ENCODE results near the gene ZFYVE21. TPM values are rescaled to one million over a fixed set of nuclear protein-coding genes. Genes with fewer than 3 reads are reported as not detected.
"Not testable (repeated sequence)": the region's sequence is repeated elsewhere in the genome, so short reads cannot be mapped to it uniquely, and the experiment has no call there.

Gene ZFYVE21
- total RNA-seq, 1 experiment from 2014 or later = 45.3 TPM

DNA sequence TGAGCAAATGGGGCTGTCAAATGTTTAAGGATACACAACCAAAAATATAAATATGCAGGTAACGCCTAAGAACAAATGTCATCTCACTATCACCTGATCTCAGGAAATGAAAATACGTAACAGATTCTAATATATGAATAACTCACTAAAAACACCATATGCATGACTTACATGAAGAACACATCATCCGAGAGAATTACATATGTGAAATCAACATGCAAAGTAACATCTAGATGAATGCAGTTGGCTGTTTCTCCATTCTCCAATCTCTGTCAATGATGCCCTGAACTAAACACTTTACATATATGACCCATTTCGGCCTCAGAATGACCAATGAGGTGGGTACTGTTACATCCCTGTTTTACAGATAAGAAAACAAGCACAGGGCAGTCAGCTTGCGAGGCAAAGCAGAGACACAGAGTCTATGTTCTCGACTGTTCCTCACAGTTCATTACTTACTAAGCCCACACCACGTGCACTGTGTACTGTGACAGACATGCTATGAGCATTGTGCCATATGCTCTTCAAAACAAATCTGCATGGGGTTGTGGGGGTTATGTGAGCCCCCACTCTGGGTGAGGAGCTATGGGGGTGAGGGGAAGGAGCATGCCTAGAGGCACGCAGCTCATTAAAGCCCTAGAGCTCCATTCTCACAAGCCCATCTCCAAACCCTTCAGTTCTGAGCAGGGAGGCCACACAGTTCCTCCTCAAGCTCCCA lies 42.6 kb downstream of the ZFYVE21 start:
- no peak for DNase-seq (ENCODE audit: low read depth)

DNA sequence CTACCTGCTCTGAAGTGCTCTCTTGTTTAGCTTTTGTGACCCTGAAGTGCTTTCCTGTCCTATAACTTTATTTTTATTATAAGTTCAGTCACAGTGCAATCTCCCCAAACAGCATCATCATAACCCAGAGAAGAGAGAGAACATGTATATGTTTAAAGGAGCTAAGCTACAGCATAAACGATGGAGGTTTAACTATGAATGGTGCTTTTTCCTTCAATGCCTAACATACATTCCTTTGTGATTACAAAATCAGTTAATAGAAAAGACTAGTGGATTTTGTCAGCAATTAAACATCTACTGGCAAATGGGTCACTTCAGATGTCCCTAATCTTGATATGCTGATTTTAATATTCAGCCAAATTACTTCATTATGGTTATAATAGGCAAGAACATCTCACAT lies 46.4 kb downstream of the ZFYVE21 start:
- no peak for DNase-seq (ENCODE audit: low read depth)

DNA sequence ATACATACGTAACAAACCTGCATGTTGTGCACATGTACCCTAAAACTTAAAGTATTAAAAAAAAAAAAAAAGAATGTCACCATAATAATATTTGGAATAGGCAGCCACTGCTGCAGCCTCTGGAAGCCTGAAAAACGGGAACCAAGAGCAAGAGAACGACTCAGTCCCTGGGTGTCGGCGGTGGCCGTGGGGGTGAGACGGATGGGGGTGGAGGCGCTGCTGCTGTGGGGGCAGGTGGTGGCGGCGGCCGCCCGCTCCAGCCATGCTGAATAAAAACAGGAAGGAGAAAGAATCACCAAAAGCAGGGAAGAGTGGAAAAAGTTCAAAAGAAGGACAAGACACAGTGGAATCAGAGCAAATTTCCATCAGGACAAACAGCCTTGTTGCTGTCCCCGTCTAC lies 46.9 kb downstream of the ZFYVE21 start:
- DNase-seq (ENCODE audit: low read depth) = no peak

DNA sequence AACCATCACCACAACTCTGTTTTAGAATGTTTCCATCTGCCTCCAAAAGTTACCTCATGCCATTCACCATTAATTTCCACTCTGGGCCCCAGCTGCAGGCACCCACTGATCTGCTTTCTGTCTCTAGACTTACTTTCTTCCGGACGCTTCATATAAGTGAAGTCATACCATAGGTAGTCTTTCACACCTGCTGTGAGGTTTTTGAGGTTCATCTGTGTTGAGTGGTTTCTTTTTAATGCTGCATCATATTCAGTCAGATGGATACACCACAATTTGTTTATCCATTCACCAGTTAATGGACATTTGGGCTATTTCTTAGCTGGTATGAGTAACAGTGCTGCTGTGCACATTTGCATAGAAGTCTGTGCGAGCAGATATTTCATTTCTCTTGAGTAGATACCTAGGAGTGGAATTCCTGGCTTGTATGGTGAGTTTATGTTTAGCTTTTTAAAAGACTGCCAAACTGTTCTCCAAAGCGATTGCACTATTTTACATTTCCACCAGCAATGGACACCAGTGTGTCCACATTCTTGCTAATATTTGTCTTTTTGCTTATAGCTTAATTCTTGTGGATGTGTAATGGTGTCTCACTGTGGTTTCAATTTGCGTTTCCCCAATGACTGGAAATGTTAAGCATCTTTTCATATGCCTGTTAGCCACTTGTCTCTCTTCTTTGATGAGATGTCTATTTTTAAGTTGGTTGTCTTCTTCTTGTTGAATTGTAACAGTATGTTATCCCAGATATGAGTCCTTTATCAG lies 48.3 kb downstream of the ZFYVE21 start:
- DNase-seq (ENCODE audit: low read depth) = no peak

DNA sequence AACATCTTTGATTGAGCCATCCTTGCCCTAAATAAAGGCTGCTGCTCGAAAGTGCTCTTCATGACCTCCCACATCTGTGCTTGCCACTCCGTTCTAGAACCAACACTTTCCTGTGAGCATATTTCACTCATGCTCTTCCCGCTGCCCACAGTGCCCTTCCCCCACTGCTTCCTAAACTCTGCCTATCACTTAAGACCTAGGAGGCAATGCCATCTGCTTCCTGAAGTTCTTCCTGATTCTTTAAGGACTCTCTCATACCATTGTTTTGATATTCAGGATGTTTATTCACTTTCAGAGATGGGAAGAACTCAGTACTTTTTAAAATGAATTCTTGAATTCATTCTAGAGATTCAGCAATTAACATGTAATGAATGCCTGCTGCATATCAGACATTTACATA lies 49.9 kb downstream of the ZFYVE21 start:
- DNase-seq (ENCODE audit: low read depth) = no peak

DNA sequence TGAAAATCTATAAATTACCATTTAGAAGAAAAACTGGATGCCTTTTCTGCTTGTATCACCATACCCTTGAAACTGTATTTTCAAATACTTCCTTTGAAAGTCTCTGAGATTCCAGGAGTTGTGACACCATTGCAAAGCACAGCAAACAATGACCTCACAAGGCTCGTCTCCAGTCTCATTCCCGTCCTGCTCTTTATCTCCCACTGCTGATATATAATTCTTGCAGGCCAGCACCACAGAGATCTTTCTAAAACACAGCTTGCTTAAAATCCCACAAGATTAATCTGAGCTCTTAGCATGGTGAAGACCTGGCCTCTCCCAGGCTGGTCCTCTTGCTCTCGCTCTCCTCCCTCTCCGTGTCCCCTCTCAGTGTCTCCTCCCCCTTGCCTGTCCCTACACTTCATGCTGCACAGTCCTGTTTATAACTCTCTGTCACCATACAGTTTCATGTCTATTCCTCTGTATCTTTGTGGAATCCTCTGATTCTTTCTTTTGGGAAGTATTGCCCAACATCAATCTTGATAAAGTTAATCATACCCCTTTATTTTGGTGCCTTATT lies 51.8 kb downstream of the ZFYVE21 start:
- DNase-seq (ENCODE audit: low read depth) = no peak

DNA sequence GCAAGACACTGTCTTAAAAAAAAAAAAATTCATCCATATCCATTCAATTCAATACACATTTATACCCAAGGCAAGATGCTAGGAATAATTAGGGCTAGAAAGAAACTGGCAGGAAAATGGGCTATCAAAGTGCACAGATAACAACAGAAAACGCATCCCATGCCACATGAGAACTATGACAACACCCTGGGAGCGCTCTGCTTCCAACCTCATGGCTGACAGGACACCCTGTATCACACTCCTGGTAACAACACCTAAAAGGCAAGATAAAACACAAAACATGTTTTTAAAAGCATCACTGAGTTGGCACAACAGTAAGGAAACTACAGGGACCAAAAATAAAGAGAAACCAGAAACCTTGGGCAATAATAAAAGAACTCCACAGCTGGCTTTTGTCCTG lies 54.9 kb downstream of the ZFYVE21 start:
- DNase-seq (ENCODE audit: low read depth) = no peak

DNA sequence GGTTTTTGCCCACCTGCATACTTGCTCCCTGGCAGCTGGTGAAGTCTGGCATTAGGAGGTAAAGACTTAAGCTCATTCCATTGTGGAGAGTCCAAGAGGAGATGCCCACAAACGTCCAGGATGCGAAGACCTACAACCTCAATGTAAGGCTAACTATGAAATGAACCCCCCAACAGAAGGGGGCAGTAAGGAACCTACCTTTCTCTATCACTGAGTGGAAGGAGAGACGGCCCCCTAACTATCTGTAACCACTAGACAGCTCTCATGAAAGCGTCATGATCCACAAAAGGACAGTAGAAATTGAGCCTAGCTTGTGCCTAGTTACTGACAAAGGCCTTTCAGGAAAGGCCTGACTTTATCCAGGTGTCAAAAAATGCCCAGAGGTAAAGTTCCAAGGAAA lies 55.3 kb downstream of the ZFYVE21 start:
- DNase-seq (ENCODE audit: low read depth) = no peak

DNA sequence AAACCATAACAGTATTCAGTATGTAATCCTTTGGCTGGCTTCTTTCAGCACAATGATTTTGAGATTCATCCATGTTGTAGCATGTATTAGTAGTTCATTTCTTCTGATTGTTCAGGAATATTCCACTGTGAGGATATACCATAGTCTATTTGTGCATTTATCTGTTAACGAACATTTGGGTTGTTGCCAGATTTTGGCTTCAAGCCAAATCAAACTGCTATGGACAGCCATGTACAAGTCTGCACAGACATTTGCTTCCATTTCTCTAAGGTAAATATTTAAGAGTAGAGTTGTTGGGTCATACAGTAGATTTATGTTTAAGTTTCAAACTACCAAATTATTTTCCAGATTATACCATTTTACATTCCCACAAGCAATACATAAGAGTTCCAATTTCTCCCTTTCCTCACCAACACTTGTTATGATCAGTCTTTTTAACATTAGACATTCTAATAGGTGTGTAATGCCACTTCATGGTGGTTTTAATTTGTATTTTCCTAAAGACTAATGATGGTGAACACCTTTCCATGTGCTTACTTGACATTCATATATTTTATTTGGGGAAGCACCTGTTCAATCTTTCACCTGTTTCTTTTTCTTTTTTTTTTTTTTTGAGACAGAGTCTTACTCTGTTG lies 56.6 kb downstream of the ZFYVE21 start:
- no peak for DNase-seq (ENCODE audit: low read depth)

DNA sequence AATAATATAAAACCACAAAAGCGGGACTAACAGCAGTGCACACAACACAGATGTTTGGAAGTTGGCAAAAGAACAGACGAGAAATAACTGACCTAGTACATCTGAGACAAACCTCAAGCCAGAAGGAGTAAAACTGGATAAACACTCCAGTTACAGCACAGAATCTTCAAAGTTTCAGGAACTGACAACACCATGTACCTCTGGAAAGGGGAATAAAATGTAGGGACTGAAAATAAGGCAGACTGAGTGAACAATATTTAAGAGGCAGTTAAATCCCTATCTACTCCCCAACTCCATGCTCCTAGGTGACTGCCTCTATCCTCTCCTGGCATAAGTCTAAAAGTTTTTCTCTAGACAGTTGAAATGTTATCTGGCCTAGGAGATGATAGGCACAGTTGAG lies 57.9 kb downstream of the ZFYVE21 start:
- no peak for DNase-seq (ENCODE audit: low read depth)

DNA sequence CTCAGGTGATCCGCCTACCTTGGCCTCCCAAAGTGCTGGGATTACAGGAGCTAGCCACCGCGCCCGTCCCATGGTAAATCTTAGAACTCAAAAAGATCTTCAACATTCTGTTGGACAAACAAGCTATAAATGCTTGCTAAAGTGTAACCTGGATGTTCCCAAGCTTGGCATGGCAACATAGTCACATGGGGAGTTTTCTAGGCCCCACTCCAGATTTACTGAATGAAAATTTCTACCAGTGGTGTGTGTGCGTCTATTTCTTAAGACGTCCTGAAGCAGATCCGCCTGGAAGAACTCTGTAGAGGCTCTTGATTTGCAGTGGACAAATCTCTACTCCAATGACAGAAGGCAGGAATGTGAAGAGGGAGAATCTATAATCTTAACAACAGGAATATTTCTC lies 59.9 kb downstream of the ZFYVE21 start:
- DNase-seq (ENCODE audit: low read depth) = no peak

DNA sequence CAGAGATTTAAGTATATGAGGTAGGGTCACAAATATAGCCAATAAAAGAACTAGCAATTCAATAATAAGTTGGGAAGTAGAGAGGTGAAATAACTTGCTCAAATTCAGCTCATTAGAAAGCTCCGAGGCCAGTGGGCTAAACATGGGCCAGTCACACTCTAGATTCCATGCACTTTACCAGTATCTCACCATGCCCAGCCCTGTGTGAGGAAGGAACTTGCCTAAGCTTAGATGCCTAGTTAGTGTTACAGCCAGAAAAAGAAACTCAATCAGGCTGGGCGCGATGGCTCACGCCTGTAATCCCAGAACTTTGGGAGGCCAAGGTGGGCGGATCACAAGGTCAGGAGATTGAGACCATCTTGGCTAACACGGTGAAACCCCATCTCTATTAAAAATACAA lies 60.7 kb downstream of the ZFYVE21 start:
- DNase-seq (ENCODE audit: low read depth) = not testable (repeated sequence)

DNA sequence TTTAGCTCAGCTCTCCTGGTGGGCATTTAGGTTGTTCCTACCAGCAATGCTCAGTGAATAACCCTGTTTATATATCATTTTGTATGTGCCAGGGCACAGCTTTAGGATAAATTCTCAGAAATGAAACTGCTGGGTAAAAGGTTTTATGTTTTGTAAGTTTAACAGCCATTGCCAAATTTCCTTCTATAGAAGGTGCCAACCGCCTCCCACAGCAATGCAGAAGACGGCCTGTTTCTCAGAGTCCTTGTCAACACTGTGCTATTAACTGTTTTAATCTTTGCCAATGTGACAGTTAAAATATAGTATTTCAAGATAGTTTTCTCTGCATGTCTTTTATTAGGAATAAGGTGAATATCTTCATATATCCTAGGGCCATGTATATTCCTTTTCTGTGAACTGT lies 66.8 kb downstream of the ZFYVE21 start:
- no peak for DNase-seq (ENCODE audit: low read depth)

Small RNAs within 50 kb of the gene (small RNA-seq; reads per million reads assigned to genes)
- gene RF00019 = not detected

Other genes starting within 250 kb of the ZFYVE21 start
- 5.9 and 6.9 TPM in 2 replicates for gene CKB, start 193.0 kb upstream of the ZFYVE21 start, total RNA-seq (2014; rRNA removed; shearing (Covaris generic))
- gene TRMT61A, start 186.6 kb upstream of the ZFYVE21 start, total RNA-seq (2014; rRNA removed; shearing (Covaris generic)) = 29.0 and 34.1 TPM in 2 replicates
- gene BAG5, start 153.2 kb upstream of the ZFYVE21 start, total RNA-seq (2014; rRNA removed; shearing (Covaris generic)) = 19.7 and 23.8 TPM in 2 replicates
- gene COA8, start 152.8 kb upstream of the ZFYVE21 start, total RNA-seq (2014; rRNA removed; shearing (Covaris generic)) = 24.0 and 50.6 TPM in 2 replicates
- 123 and 163 TPM in 2 replicates for gene KLC1, start 86.6 kb upstream of the ZFYVE21 start, total RNA-seq (2014; rRNA removed; shearing (Covaris generic))
- gene XRCC3, start 359 bp upstream of the ZFYVE21 start, total RNA-seq (2014; rRNA removed; shearing (Covaris generic)) = 70.5 and 77.9 TPM in 2 replicates
- gene PPP1R13B, start 131.8 kb downstream of the ZFYVE21 start, total RNA-seq (2014; rRNA removed; shearing (Covaris generic)) = 6.6 and 12.2 TPM in 2 replicates
- gene TDRD9, start 212.6 kb downstream of the ZFYVE21 start, total RNA-seq (2014; rRNA removed; shearing (Covaris generic)) = not detected in 2 replicates
- gene RD3L, start 226.7 kb downstream of the ZFYVE21 start, total RNA-seq (2014; rRNA removed; shearing (Covaris generic)) = not detected in 2 replicates

All from HT1080 (cell line).